ENCODE measurements around the gene DHRS9.

DNA sequence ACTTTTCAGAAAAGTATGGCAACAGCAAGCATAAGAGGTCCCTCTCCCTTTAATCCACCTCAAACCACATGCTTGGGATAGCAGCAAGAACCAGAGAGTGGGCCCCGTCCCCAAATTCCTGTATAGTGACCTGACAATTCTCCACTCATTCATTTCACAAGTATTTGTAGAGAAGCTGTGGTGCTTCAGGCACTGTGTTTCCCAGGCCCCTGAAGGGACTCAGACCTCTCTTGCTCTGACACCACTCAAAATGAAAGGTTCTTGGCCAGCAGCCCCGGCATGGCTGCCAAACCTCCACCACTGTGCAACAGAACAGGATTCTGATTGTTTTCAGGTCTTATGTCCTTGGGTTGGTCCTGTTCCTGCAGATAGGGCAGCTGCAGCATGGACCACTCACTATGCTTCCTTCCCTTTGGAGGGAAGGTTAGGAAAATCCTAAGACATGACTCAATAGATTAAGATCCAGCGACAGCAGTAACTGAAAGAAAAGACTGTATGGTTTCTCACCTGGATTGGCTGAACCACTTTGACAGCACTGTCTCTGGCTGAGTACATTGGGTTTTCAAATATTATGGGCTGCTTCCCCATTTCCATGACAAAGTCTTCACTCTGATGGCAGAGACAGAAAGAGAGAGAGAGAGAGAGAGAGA is 67.6 kb downstream of the DHRS9 start:
- TF ChIP-seq POLR2A (IDR thresholded peaks at IDR 0.05) = no peak
- TF ChIP-seq, protein P1, sequence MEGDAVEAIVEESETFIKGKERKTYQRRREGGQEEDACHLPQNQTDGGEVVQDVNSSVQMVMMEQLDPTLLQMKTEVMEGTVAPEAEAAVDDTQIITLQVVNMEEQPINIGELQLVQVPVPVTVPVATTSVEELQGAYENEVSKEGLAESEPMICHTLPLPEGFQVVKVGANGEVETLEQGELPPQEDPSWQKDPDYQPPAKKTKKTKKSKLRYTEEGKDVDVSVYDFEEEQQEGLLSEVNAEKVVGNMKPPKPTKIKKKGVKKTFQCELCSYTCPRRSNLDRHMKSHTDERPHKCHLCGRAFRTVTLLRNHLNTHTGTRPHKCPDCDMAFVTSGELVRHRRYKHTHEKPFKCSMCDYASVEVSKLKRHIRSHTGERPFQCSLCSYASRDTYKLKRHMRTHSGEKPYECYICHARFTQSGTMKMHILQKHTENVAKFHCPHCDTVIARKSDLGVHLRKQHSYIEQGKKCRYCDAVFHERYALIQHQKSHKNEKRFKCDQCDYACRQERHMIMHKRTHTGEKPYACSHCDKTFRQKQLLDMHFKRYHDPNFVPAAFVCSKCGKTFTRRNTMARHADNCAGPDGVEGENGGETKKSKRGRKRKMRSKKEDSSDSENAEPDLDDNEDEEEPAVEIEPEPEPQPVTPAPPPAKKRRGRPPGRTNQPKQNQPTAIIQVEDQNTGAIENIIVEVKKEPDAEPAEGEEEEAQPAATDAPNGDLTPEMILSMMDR (IDR thresholded peaks at IDR 0.05) = no peak

All from testis (tissue), 2 donors.